ENCODE results near the gene KLHL29. TPM values are rescaled to one million over a fixed set of nuclear protein-coding genes. Genes with fewer than 3 reads are reported as not detected.

KLHL29 gene
- total RNA-seq, 3 donors from 2014 or later: 2.6 to 13.0 (median 5.5) TPM

GRCh38 chr2:23595601-23596251 lies 210.7 kb downstream of the KLHL29 start:
- ATAC-seq (peak; percentile 51), DNase-seq (no peak)
- Histone ChIP-seq H3K4me3 (no peak overlapping the region), H3K9me3 (no peaks in the 10 kb centered on the region), H3K4me1 (ENCODE audit: low read depth) (no peaks in the 10 kb centered on the region), H3K36me3 (ENCODE audit: low read depth) (no peaks in the 10 kb centered on the region)
- TF ChIP-seq, protein P1, sequence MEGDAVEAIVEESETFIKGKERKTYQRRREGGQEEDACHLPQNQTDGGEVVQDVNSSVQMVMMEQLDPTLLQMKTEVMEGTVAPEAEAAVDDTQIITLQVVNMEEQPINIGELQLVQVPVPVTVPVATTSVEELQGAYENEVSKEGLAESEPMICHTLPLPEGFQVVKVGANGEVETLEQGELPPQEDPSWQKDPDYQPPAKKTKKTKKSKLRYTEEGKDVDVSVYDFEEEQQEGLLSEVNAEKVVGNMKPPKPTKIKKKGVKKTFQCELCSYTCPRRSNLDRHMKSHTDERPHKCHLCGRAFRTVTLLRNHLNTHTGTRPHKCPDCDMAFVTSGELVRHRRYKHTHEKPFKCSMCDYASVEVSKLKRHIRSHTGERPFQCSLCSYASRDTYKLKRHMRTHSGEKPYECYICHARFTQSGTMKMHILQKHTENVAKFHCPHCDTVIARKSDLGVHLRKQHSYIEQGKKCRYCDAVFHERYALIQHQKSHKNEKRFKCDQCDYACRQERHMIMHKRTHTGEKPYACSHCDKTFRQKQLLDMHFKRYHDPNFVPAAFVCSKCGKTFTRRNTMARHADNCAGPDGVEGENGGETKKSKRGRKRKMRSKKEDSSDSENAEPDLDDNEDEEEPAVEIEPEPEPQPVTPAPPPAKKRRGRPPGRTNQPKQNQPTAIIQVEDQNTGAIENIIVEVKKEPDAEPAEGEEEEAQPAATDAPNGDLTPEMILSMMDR (IDR thresholded peaks at IDR 0.05): no peak
- intact Hi-C loops (cut with DNase I, micrococcal nuclease): no loop called here

DNA sequence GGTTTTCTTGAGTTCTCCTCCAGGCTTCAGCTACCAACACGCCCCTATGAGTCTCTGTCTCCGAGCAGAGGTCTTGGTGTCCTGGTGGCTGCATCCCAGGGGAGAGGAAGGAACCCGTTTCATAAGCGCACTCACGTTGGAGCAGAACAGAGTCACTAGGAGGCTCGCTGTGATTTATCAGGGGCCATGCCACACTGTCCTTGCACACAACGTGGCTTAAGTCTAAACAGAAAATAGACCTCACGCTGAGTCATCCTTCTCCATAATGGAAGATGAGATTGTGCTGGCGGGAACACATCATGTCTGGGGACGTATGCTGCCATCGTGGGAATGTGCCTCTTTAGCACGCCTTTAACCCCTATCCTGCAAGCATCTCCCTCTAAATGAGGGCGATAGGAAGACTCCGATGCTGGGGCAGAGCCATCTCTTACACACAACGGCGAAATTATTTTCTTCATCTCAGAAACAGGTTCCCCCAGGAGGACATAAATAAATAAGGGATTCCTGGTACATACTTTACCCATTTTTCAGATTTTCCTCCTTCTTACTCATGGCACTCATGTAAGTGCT lies 211.4 kb downstream of the KLHL29 start:
- TF ChIP-seq, protein P1 (IDR thresholded peaks at IDR 0.05): no peak
- no peaks in the 10 kb centered on the region for H3K36me3 ChIP-seq (ENCODE audit: low read depth)
- no peaks in the 10 kb centered on the region for H3K9me3 ChIP-seq
- ATAC-seq (no peak), DNase-seq (no peak)
- no peaks in the 10 kb centered on the region for H3K4me1 ChIP-seq (ENCODE audit: low read depth)
- intact Hi-C loops (cut with DNase I, micrococcal nuclease): no loop called here
- H3K4me3 ChIP-seq: no peak overlapping the region

- Histone ChIP-seq H3K4me1 (ENCODE audit: low read depth) (no peaks in the 10 kb centered on the region), H3K4me3 (no peak overlapping the region), H3K36me3 (ENCODE audit: low read depth) (no peaks in the 10 kb centered on the region), H3K9me3 (no peaks in the 10 kb centered on the region)
- TF ChIP-seq, protein P1 (IDR thresholded peaks at IDR 0.05): no peak
- DNase-seq (no peak), ATAC-seq (no peak)
- intact Hi-C loops (cut with DNase I, micrococcal nuclease): no loop called here
Measured at GRCh38 chr2:23597687-23598086, 212.7 kb downstream of the KLHL29 start.

GRCh38 chr2:23599006-23599405 lies 214.0 kb downstream of the KLHL29 start:
- Histone ChIP-seq H3K36me3 (ENCODE audit: low read depth) (no peaks in the 10 kb centered on the region), H3K4me3 (no peak overlapping the region), H3K9me3 (no peaks in the 10 kb centered on the region), H3K4me1 (ENCODE audit: low read depth) (no peaks in the 10 kb centered on the region)
- intact Hi-C loops (cut with DNase I, micrococcal nuclease): no loop called here
- TF ChIP-seq, protein P1 (IDR thresholded peaks at IDR 0.05): no peak
- DNase-seq (no peak), ATAC-seq (no peak)

- no peaks in the 10 kb centered on the region for H3K36me3 ChIP-seq (ENCODE audit: low read depth)
- intact Hi-C loops (cut with DNase I, micrococcal nuclease): no loop called here
Measured at GRCh38 chr2:23599667-23600066, 214.7 kb downstream of the KLHL29 start.

More at GRCh38 chr2:23599667-23600066, 214.7 kb downstream of the KLHL29 start:
- Histone ChIP-seq H3K9me3 (no peaks in the 10 kb centered on the region), H3K4me3 (no peak overlapping the region), H3K4me1 (ENCODE audit: low read depth) (no peaks in the 10 kb centered on the region)
- ATAC-seq (no peak), DNase-seq (no peak)
- TF ChIP-seq, protein P1 (IDR thresholded peaks at IDR 0.05): no peak
